ENCODE results near the gene KCNT1.

The KCNT1 gene

GRCh38 chr9:135745686-135746324, 43.8 kb downstream of the KCNT1 start:
- DNase-seq (ENCODE audit: low read depth in 3 of 3): no peak

- no peak for DNase-seq (ENCODE audit: low read depth in 3 of 3)
These were observed 44.6 kb downstream of the KCNT1 start for GRCh38 chr9:135746565-135746964.

- no peak for DNase-seq (ENCODE audit: low read depth in 3 of 3)
These were observed 45.3 kb downstream of the KCNT1 start for GRCh38 chr9:135747311-135747710.

GRCh38 chr9:135748676-135749075, 46.7 kb downstream of the KCNT1 start:
- DNase-seq (ENCODE audit: low read depth in 3 of 3): no peak

GRCh38 chr9:135749171-135750045, 47.4 kb downstream of the KCNT1 start:
- no peak for DNase-seq (ENCODE audit: low read depth in 3 of 3)

GRCh38 chr9:135750786-135751185, 48.8 kb downstream of the KCNT1 start:
- no peak for DNase-seq (ENCODE audit: low read depth in 3 of 3)

GRCh38 chr9:135751501-135751900, 49.5 kb downstream of the KCNT1 start:
- no peak for DNase-seq (ENCODE audit: low read depth in 3 of 3)

GRCh38 chr9:135752281-135753204, 50.6 kb downstream of the KCNT1 start:
- no peak for DNase-seq (ENCODE audit: low read depth in 3 of 3)

- DNase-seq (ENCODE audit: low read depth in 3 of 3): no peak
These were observed 51.6 kb downstream of the KCNT1 start for GRCh38 chr9:135753391-135754105.

- DNase-seq (ENCODE audit: low read depth in 3 of 3): no peak
These were observed 54.6 kb downstream of the KCNT1 start for GRCh38 chr9:135756576-135756975.

- DNase-seq (ENCODE audit: low read depth in 3 of 3): no peak
These were observed 55.4 kb downstream of the KCNT1 start for GRCh38 chr9:135757356-135757755.

- no peak for DNase-seq (ENCODE audit: low read depth in 3 of 3)
These were observed 56.1 kb downstream of the KCNT1 start for GRCh38 chr9:135758056-135758455.

GRCh38 chr9:135758870-135759269, 56.9 kb downstream of the KCNT1 start:
- no peak for DNase-seq (ENCODE audit: low read depth in 3 of 3)

- no peak for DNase-seq (ENCODE audit: low read depth in 3 of 3)
These were observed 57.8 kb downstream of the KCNT1 start for GRCh38 chr9:135759676-135760300.

GRCh38 chr9:135760465-135760864, 58.5 kb downstream of the KCNT1 start:
- DNase-seq (ENCODE audit: low read depth in 3 of 3): no peak

GRCh38 chr9:135761150-135761844, 59.3 kb downstream of the KCNT1 start:
- DNase-seq (ENCODE audit: low read depth in 3 of 3): no peak

GRCh38 chr9:135761845-135762168, 59.8 kb downstream of the KCNT1 start:
- DNase-seq (ENCODE audit: low read depth in 3 of 3): no peak

GRCh38 chr9:135762921-135763320, 60.9 kb downstream of the KCNT1 start:
- DNase-seq (ENCODE audit: low read depth in 3 of 3): no peak

GRCh38 chr9:135763716-135764446, 61.9 kb downstream of the KCNT1 start:
- DNase-seq (ENCODE audit: low read depth in 3 of 3): no peak

- no peak for DNase-seq (ENCODE audit: low read depth in 3 of 3)
These were observed 62.7 kb downstream of the KCNT1 start for GRCh38 chr9:135764731-135765130.
